Caco-2 (cell line): Measurements from ENCODE around the gene TFDP3. TPM values are rescaled to one million over a fixed set of nuclear protein-coding genes. Genes with fewer than 3 reads are reported as not detected.

Experiments used
- BruUV-seq: library from RNA; stranded (reverse); fragments of 400-500 nt; replicated peaks from 2 replicates; lab custom pipeline; 2021; lab: Mats Ljungman, UMichigan
- CTCF ChIA-PET: fragments of 300-600 bp; sonication (Branson Sonifier 250); formaldehyde crosslinking; loops from one replicate; lab custom pipeline; 2022; ENCODE audit warnings: antibody characterized with exemption; lab: Charles Lee
- POLR2A ChIA-PET: fragments of 300-600 bp; sonication (Branson Sonifier 250); formaldehyde crosslinking; loops from one replicate; lab custom pipeline; 2022; ENCODE audit warnings: antibody characterized with exemption; lab: Charles Lee
- DNase-seq, 2 experiments: peaks; one replicate each; pipeline versions ENCODE4 v3.0.0 to v3.0.0-alpha.2; 2020 to 2022
- H3K27me3 ChIP-seq: replicated peaks from 2 replicates; pipeline ENCODE4 v1.6.0; 2011; ENCODE audit warnings: low read length; ENCODE audit not compliant: control insufficient read depth, insufficient read depth
- H3K36me3 ChIP-seq: 2 replicates; pipeline ENCODE4 v1.5.1; 2011; ENCODE audit warnings: low read length; ENCODE audit not compliant: control insufficient read depth, insufficient read depth
- H3K4me1 ChIP-seq: fragments of 250-450 bp; sonication (Bioruptor Pico); 2 replicates; pipeline ENCODE4 v1.5.1; 2020; ENCODE audit warnings: mild to moderate bottlenecking
- H3K4me3 ChIP-seq: 2 replicates; pipeline ENCODE4 v1.5.1; 2011; ENCODE audit warnings: low read depth, mild to moderate bottlenecking, control low read depth, low read length
- H3K9me3 ChIP-seq: fragments of 250-450 bp; sonication (Bioruptor Pico); 2 replicates; pipeline ENCODE4 v1.5.1; 2020; ENCODE audit warnings: mild to moderate bottlenecking, moderate library complexity
- H3K27ac Mint-ChIP-seq: one replicate; pipeline ENCODE4 v1.8.0; 2022; ENCODE audit warnings: mixed read lengths; ENCODE audit not compliant: unreplicated experiment
- H3K27me3 Mint-ChIP-seq: one replicate; pipeline ENCODE4 v1.8.0; 2022; ENCODE audit warnings: mixed read lengths; ENCODE audit not compliant: insufficient read depth, unreplicated experiment
- H3K36me3 Mint-ChIP-seq: one replicate; pipeline ENCODE4 v1.8.0; 2022; ENCODE audit warnings: mild to moderate bottlenecking, mixed read lengths; ENCODE audit not compliant: insufficient read depth, unreplicated experiment
- H3K4me1 Mint-ChIP-seq: one replicate; pipeline ENCODE4 v1.8.0; 2022; ENCODE audit warnings: low read depth, mixed read lengths; ENCODE audit not compliant: unreplicated experiment
- H3K4me3 Mint-ChIP-seq: one replicate; pipeline ENCODE4 v1.8.0; 2022; ENCODE audit warnings: mild to moderate bottlenecking, moderate library complexity, mixed read lengths; ENCODE audit not compliant: unreplicated experiment
- H3K9me3 Mint-ChIP-seq: one replicate; pipeline ENCODE4 v1.8.0; 2022; ENCODE audit warnings: mixed read lengths; ENCODE audit not compliant: unreplicated experiment
- CTCF ChIP-seq, 2 experiments: fragments of 200-600 bp in 1 of 2; IDR thresholded peaks; 1 replicate in 1 of 2; 2 replicates in 1 of 2; pipeline versions ENCODE4 v1.5.1 to v1.8.0; 2011 to 2022; ENCODE audit warnings: antibody characterized with exemption in 1 of 2, control low read depth in 1 of 2, inconsistent platforms in 1 of 2, low read depth in 1 of 2, low read length in 1 of 2, mild to moderate bottlenecking in 1 of 2, moderate library complexity in 1 of 2; ENCODE audit not compliant: insufficient read depth in 1 of 2, severe bottlenecking in 1 of 2, unreplicated experiment in 1 of 2
- intact Hi-C: fragments of 100-400 bp; cut with micrococcal nuclease; formaldehyde crosslinking; loops from one replicate; pipeline ENCODE4 v1.10.0; 2022; ENCODE audit not compliant: unreplicated experiment
- total RNA-seq: library from RNA; stranded (reverse); gene quantifications from 2 replicates; pipeline ENCODE4 v1.2.3, GENCODE V29; 2022

The TFDP3 gene
- total RNA-seq, 1 experiment from 2014 or later, result not detected

DNA sequence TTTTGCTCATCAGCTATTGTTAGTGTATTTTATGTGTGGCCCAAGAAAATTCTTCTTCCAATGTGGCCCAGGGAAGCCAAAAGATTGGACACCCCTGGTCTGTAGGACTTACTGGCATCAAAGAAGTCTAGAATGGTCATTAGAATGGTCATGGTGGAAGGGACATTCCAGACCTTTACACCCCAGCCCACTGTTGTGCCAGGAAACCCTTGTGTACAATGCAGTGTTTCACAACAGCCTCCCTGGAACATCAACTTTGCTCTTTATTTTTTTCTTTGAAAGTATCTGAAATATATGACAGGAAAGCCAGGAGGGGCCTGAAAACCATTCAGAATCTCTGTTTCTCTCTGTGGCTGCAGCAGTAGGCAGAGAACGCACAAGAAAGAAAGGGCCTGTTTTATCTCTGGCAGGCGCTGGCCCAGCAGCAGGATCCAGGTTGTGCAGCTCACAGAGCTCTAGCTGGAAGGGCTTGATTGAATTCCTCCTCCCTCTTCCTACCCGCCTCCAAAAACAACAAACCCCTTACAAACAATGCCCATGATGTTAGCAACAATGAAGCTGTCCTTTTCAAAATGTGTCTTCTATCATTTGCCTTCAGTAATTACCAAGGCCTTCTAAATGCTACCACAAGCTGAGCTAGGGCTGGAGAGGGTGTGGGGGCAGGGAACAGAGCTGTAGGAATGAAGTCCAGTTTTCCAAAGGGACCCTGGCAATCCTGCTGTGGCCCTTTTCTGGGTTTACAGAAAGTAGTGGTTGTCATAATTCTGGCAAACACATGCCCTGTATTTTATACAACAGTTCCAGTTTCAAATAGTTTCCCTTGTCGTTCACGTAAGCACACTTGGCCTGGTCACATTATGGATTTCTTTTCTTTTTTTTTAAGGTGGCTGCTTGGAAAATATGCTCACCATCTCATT is 32.3 kb upstream of the TFDP3 start:
- intact Hi-C loops, result no loop called here
- H3K4me1 Mint-ChIP-seq, result no peaks in the 10 kb centered on the region
- BruUV-seq, result no TSS peak

DNA sequence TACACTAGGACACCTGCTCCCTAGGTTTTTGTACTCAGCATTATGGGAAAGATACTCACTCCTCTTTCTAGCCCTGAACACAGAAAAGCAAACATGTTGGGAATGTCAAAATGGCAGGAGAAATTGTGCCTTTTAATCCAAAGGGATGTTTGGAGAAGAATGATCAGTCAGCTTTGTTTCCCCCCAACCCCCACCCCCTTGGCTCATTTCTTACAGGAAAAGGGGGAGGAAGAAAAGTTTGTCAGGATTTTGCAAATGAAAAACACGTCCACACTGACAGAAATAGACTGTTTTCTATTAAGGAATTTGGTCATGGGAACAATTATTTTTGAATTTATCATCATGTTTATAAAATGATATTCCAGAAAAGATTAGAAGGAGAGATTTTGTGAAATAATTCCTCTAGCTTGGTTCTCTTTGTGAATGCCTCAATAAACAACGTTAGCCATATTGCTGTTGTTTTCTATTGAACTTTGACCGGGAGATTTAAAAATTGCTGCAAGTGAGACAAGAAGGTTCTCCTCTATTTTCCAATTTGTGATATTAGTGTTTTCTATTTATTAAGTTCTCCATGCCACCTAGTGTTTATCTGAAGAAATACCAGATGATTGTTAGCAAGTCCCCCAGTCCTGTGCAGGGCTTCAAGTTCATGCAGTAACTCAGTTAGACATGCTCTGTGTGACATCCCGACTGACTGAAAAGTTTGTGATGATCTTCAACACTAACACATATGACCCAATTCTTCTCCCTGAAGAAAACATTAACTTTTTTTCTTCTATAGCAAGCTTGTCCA is 31.3 kb upstream of the TFDP3 start:
- no peaks in the 10 kb centered on the region for H3K4me1 ChIP-seq
- POLR2A ChIA-PET, result no interaction called here
- CTCF ChIA-PET, result interaction anchor here (0.6 kb wide), 1 partner anchor 186 kb away, joined by 3 read pairs; no protein-coding TSS in a partner anchor
- intact Hi-C loops, result no loop called here
- H3K27me3 ChIP-seq, result no peaks in the 10 kb centered on the region
- Mint-ChIP-seq H3K4me3 (no peak overlapping the region), H3K9me3 (no peaks in the 10 kb centered on the region), H3K27ac (no peak overlapping the region), H3K4me1 (no peaks in the 10 kb centered on the region), H3K36me3 (no peaks in the 10 kb centered on the region), H3K27me3 (no peaks in the 10 kb centered on the region)
- no peak for DNase-seq
- H3K9me3 ChIP-seq, result no peaks in the 10 kb centered on the region
- no peak for TF ChIP-seq CTCF (IDR thresholded peaks at IDR 0.05; ENCODE audit: insufficient read depth in 1 of 2, low read depth in 1 of 2, low read length in 1 of 2, severe bottlenecking in 1 of 2, unreplicated experiment in 1 of 2)
- no peak overlapping the region for H3K4me3 ChIP-seq
- no TSS peak for BruUV-seq
- no peaks in the 10 kb centered on the region for H3K36me3 ChIP-seq

More for the DNA sequence above, 32.3 kb upstream of the TFDP3 start:
- Mint-ChIP-seq H3K36me3 (no peaks in the 10 kb centered on the region), H3K9me3 (no peaks in the 10 kb centered on the region), H3K27me3 (no peaks in the 10 kb centered on the region), H3K4me3 (no peak overlapping the region), H3K27ac (no peak overlapping the region)
- TF ChIP-seq CTCF (IDR thresholded peaks at IDR 0.05; ENCODE audit: insufficient read depth in 1 of 2, low read depth in 1 of 2, low read length in 1 of 2, severe bottlenecking in 1 of 2, unreplicated experiment in 1 of 2), result no peak
- ChIA-PET POLR2A (no interaction called here), CTCF (interaction anchor here (0.6 kb wide), 1 partner anchor 185 kb away, joined by 3 read pairs; no protein-coding TSS in a partner anchor)
- H3K27me3 ChIP-seq, result no peaks in the 10 kb centered on the region
- H3K4me1 ChIP-seq, result no peaks in the 10 kb centered on the region
- no peak overlapping the region for H3K4me3 ChIP-seq
- no peak for DNase-seq
- no peaks in the 10 kb centered on the region for H3K9me3 ChIP-seq
- H3K36me3 ChIP-seq, result no peaks in the 10 kb centered on the region

DNA sequence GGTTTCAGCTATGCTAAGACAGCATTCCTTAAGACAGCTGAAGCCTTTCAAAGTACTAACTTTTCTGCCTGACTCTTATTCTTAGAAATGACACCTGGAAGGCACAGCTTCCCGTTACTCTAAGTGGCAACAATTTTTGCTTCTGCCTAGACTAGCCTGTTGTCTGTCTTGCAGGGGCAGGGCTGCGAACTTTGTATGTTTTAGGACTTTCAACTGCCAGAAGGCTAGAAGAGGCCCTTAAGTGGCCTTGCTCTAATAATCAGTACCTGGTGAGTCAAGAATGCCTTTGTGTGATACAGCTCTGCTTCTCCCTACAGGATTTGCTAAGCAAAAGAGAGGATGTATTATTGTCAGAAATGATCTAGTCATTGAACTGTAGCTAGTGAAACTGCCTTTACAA is 30.0 kb upstream of the TFDP3 start:
- no peaks in the 10 kb centered on the region for H3K27me3 Mint-ChIP-seq
- H3K27me3 ChIP-seq, result no peaks in the 10 kb centered on the region
- ChIA-PET POLR2A (no interaction called here), CTCF (no interaction called here)
- no peaks in the 10 kb centered on the region for H3K36me3 ChIP-seq
- no peaks in the 10 kb centered on the region for H3K9me3 Mint-ChIP-seq
- no peaks in the 10 kb centered on the region for H3K9me3 ChIP-seq
- no peaks in the 10 kb centered on the region for H3K4me1 Mint-ChIP-seq
- H3K4me3 ChIP-seq, result no peak overlapping the region
- no peak overlapping the region for H3K27ac Mint-ChIP-seq
- no peak for DNase-seq
- BruUV-seq, result no TSS peak
- intact Hi-C loops, result no loop called here
- TF ChIP-seq CTCF (IDR thresholded peaks at IDR 0.05; ENCODE audit: insufficient read depth in 1 of 2, low read depth in 1 of 2, low read length in 1 of 2, severe bottlenecking in 1 of 2, unreplicated experiment in 1 of 2), result no peak
- no peaks in the 10 kb centered on the region for H3K4me1 ChIP-seq
- H3K36me3 Mint-ChIP-seq, result no peaks in the 10 kb centered on the region
- H3K4me3 Mint-ChIP-seq, result no peak overlapping the region
